Fibroblast of the aortic adventitia (primary cell): ENCODE data around the gene MUC5AC. TPM values are rescaled to one million over a fixed set of nuclear protein-coding genes. Genes with fewer than 3 reads are reported as not detected.

ENCODE experiments used
- DNase-seq: peaks from one replicate; pipeline ENCODE4 v3.0.0-alpha.2; 2010; ENCODE audit warnings: low read depth
- H3K4me3 ChIP-seq: 2 replicates; pipeline ENCODE4 v1.5.1; 2011; ENCODE audit warnings: low read depth, mild to moderate bottlenecking, control low read depth, low read length, moderate library complexity
- total RNA-seq: library from RNA; depleted of rRNA; stranded (reverse); fragments of >200 nt; gene quantifications from 2 replicates; pipeline ENCODE4 v1.2.3, GENCODE V29; 2012; ENCODE audit warnings: low replicate concordance
- TF ChIP-seq, protein P1 (sequence below): IDR thresholded peaks from 2 replicates; pipeline ENCODE4 v1.5.1; 2011; ENCODE audit warnings: mild to moderate bottlenecking, low read length, control low read depth, inconsistent platforms; ENCODE audit not compliant: insufficient read depth

The MUC5AC gene
- total RNA-seq, 1 donor: under 0.01 TPM

- TF ChIP-seq, protein P1, sequence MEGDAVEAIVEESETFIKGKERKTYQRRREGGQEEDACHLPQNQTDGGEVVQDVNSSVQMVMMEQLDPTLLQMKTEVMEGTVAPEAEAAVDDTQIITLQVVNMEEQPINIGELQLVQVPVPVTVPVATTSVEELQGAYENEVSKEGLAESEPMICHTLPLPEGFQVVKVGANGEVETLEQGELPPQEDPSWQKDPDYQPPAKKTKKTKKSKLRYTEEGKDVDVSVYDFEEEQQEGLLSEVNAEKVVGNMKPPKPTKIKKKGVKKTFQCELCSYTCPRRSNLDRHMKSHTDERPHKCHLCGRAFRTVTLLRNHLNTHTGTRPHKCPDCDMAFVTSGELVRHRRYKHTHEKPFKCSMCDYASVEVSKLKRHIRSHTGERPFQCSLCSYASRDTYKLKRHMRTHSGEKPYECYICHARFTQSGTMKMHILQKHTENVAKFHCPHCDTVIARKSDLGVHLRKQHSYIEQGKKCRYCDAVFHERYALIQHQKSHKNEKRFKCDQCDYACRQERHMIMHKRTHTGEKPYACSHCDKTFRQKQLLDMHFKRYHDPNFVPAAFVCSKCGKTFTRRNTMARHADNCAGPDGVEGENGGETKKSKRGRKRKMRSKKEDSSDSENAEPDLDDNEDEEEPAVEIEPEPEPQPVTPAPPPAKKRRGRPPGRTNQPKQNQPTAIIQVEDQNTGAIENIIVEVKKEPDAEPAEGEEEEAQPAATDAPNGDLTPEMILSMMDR: no peak
- H3K4me3 ChIP-seq: no peak overlapping the region
- DNase-seq: no peak
These were observed 19.7 kb upstream of the MUC5AC start for GRCh38 chr11:1138097-1138496.

GRCh38 chr11:1139441-1140083, 18.2 kb upstream of the MUC5AC start:
- no peak for DNase-seq
- TF ChIP-seq, protein P1: no peak
- no peak overlapping the region for H3K4me3 ChIP-seq

- no peak for DNase-seq
- TF ChIP-seq, protein P1: no peak
- H3K4me3 ChIP-seq: no peak overlapping the region
These were observed 16.9 kb upstream of the MUC5AC start for GRCh38 chr11:1140642-1141490.

DNA sequence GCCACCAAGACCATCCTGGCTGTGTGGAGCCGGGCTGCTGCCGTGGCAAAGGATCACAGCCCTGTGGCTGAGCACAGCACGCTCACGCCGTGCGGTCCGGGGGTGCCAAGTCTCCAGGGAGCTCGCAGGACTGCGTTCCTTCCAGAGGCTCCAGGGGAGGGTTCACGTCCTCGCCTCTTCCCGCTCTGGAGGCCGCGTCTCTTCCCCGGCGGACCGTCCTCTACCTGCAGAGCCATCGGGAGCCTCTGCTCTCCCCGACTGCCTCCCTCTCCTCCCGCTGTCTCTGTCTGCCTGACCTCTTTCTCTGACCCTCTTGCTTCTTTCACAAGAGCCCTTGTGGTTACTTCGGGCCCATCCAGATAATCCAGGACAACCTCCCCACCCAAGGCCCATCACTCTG, 11.4 kb upstream of the MUC5AC start:
- H3K4me3 ChIP-seq: no peak overlapping the region
- TF ChIP-seq, protein P1: no peak
- DNase-seq: no peak

DNA sequence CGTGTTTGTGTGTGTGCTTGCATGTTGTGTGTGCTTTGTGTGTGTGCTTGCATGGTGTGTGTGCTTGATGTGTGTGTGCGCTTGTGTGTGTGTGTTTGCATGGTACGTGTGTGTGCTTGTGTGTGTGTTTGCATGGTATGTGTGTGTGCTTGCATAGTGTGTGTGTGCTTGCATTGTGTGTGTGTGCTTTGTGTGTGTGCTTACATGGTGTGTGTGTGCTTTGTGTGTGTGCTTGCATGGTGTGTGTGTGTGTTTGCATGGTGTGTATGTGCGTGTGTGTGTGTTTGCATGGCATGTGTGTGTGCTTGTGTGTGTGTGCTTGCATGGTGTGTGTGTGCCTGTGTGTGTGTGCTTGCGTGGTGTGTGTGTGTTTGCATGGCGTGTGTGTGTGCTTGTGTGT, 10.0 kb upstream of the MUC5AC start:
- TF ChIP-seq, protein P1: no peak
- no peak overlapping the region for H3K4me3 ChIP-seq
- no peak for DNase-seq

GRCh38 chr11:1148752-1149180, 9.0 kb upstream of the MUC5AC start:
- TF ChIP-seq, protein P1: no peak
- no peak overlapping the region for H3K4me3 ChIP-seq
- DNase-seq: no peak
